Measurements from ENCODE around the gene KDM8. TPM values are rescaled to one million over a fixed set of nuclear protein-coding genes. Genes with fewer than 3 reads are reported as not detected.

KDM8 gene
- polyA plus RNA-seq, 1 of the 3 experiments (the other 2 are of a cell fraction): 3.3 TPM

DNA sequence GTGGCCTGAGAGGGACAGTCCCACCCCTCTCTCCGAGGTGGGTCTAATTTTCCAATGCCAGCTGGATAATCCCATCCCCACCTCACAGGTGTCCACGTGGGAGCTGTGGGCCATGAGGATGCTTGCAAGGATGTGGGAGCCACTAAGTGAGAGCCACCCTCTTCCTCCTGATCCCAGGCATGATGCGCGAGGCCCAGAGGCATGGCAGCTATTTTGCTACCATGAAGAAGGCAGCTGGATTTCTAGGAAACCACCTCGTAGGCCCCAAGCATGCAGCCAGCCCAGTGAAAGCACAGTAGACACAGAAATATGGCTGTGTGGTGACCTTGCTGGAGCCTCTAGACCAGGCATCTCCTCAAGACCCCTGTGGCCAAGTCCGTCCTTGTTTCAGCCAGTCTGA is 20.4 kb downstream of the KDM8 start:
- no peak for DNase-seq
- Histone ChIP-seq H3K4me3 (ENCODE audit: low read depth in 2 of 2, low read length in 1 of 2) (no peak overlapping the region), H3K4me1 (ENCODE audit: control insufficient read depth in 1 of 2, insufficient read depth in 2 of 2, low read depth in 1 of 2, low read length in 1 of 2) (peaks cover 0 to 19% of the 10 kb centered on the region in 2 experiments; a peak in 1 of 4 replicates), H3K79me2 (ENCODE audit: insufficient read depth) (no peaks in the 10 kb centered on the region), H3K9me2 (no peaks in the 10 kb centered on the region), H2AFZ (ENCODE audit: low read depth) (no peak overlapping the region), H3K36me3 (replicated peaks in 1 of 2; ENCODE audit: control insufficient read depth in 1 of 2, insufficient read depth in 2 of 2, low read length in 1 of 2) (peaks cover 0 to 13% of the 10 kb centered on the region in 2 experiments), H3K27ac (ENCODE audit: low read depth in 2 of 2, low read length in 1 of 2) (no peak overlapping the region; a peak in 1 of 4 replicates), H3K9ac (no peak overlapping the region), H3K27me3 (ENCODE audit: insufficient read depth) (no peaks in the 10 kb centered on the region), H3K4me2 (no peak overlapping the region), H4K20me1 (ENCODE audit: insufficient read depth) (no peaks in the 10 kb centered on the region), H3K9me3 (no peaks in the 10 kb centered on the region), H3F3A (replicated peaks; ENCODE audit: insufficient read depth) (no peaks in the 10 kb centered on the region)
- WGBS (ENCODE audit: low lambda C conversion rate): 90% methylated on average over 4 of the region's 6 CpGs
- ChIA-PET POLR2A (no interaction called here), CTCF (interaction anchor here (0.6 to 7.9 kb wide), 2 partner anchors 9 to 70 kb away, joined by 3 to 66 read pairs; no protein-coding TSS in a partner anchor)
- TF ChIP-seq, protein P1, sequence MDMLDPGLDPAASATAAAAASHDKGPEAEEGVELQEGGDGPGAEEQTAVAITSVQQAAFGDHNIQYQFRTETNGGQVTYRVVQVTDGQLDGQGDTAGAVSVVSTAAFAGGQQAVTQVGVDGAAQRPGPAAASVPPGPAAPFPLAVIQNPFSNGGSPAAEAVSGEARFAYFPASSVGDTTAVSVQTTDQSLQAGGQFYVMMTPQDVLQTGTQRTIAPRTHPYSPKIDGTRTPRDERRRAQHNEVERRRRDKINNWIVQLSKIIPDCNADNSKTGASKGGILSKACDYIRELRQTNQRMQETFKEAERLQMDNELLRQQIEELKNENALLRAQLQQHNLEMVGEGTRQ (IDR thresholded peaks at IDR 0.05; ENCODE audit: borderline replicate concordance, low read depth, low read length): no peak
- TF ChIP-seq SMC3 (IDR thresholded peaks at IDR 0.05; ENCODE audit: low read depth, low read length) (no peak), RFX5 (IDR thresholded peaks at IDR 0.05; ENCODE audit: low read length) (no peak), YY1 (IDR thresholded peaks at IDR 0.05; ENCODE audit: low read depth) (no peak), SIN3A (IDR thresholded peaks at IDR 0.05; ENCODE audit: borderline replicate concordance, low read depth, low read length) (no peak), RXRA (IDR thresholded peaks at IDR 0.05; ENCODE audit: borderline replicate concordance, low read depth) (no peak), EP300 (IDR thresholded peaks at IDR 0.05; ENCODE audit: borderline replicate concordance in 1 of 2, low read depth in 1 of 2, low read length in 1 of 2) (no peak), GABPA (IDR thresholded peaks at IDR 0.05; ENCODE audit: low read depth) (no peak), TCF12 (IDR thresholded peaks at IDR 0.05) (no peak), FOXM1 (IDR thresholded peaks at IDR 0.05; ENCODE audit: low read depth) (no peak), ELF1 (IDR thresholded peaks at IDR 0.05) (no peak), RCOR1 (IDR thresholded peaks at IDR 0.05; ENCODE audit: low read length) (no peak), MXI1 (IDR thresholded peaks at IDR 0.05; ENCODE audit: low read depth, low read length) (no peak), IRF3 (IDR thresholded peaks at IDR 0.05; ENCODE audit: low read depth, low read length) (no peak), PBX3 (IDR thresholded peaks at IDR 0.05) (no peak)
- TF ChIP-seq, protein P2, sequence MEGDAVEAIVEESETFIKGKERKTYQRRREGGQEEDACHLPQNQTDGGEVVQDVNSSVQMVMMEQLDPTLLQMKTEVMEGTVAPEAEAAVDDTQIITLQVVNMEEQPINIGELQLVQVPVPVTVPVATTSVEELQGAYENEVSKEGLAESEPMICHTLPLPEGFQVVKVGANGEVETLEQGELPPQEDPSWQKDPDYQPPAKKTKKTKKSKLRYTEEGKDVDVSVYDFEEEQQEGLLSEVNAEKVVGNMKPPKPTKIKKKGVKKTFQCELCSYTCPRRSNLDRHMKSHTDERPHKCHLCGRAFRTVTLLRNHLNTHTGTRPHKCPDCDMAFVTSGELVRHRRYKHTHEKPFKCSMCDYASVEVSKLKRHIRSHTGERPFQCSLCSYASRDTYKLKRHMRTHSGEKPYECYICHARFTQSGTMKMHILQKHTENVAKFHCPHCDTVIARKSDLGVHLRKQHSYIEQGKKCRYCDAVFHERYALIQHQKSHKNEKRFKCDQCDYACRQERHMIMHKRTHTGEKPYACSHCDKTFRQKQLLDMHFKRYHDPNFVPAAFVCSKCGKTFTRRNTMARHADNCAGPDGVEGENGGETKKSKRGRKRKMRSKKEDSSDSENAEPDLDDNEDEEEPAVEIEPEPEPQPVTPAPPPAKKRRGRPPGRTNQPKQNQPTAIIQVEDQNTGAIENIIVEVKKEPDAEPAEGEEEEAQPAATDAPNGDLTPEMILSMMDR (IDR thresholded peaks at IDR 0.05): no peak
- TF ChIP-seq, protein P3, sequence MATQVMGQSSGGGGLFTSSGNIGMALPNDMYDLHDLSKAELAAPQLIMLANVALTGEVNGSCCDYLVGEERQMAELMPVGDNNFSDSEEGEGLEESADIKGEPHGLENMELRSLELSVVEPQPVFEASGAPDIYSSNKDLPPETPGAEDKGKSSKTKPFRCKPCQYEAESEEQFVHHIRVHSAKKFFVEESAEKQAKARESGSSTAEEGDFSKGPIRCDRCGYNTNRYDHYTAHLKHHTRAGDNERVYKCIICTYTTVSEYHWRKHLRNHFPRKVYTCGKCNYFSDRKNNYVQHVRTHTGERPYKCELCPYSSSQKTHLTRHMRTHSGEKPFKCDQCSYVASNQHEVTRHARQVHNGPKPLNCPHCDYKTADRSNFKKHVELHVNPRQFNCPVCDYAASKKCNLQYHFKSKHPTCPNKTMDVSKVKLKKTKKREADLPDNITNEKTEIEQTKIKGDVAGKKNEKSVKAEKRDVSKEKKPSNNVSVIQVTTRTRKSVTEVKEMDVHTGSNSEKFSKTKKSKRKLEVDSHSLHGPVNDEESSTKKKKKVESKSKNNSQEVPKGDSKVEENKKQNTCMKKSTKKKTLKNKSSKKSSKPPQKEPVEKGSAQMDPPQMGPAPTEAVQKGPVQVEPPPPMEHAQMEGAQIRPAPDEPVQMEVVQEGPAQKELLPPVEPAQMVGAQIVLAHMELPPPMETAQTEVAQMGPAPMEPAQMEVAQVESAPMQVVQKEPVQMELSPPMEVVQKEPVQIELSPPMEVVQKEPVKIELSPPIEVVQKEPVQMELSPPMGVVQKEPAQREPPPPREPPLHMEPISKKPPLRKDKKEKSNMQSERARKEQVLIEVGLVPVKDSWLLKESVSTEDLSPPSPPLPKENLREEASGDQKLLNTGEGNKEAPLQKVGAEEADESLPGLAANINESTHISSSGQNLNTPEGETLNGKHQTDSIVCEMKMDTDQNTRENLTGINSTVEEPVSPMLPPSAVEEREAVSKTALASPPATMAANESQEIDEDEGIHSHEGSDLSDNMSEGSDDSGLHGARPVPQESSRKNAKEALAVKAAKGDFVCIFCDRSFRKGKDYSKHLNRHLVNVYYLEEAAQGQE (IDR thresholded peaks at IDR 0.05; ENCODE audit: low read depth, low read length): no peak
- TF ChIP-seq, protein P4, sequence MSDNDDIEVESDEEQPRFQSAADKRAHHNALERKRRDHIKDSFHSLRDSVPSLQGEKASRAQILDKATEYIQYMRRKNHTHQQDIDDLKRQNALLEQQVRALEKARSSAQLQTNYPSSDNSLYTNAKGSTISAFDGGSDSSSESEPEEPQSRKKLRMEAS (IDR thresholded peaks at IDR 0.05; ENCODE audit: low read depth): no peak
